Progenitor cell of endocrine pancreas (in vitro differentiated cells): Measurements from ENCODE around the gene ENPP1. TPM values are rescaled to one million over a fixed set of nuclear protein-coding genes. Genes with fewer than 3 reads are reported as not detected.

Experiments
- DNase-seq: peaks from one replicate; pipeline ENCODE4 v3.0.0; 2021; ENCODE audit warnings: low spot score; ENCODE audit not compliant: unreplicated experiment
- H3K27ac Mint-ChIP-seq: 2 replicates; pipeline ENCODE4 v1.8.0; 2021; ENCODE audit warnings: mild to moderate bottlenecking, moderate library complexity, mixed read lengths
- H3K27me3 Mint-ChIP-seq: 2 replicates; pipeline ENCODE4 v1.8.0; 2021; ENCODE audit warnings: mixed read lengths
- H3K36me3 Mint-ChIP-seq: 2 replicates; pipeline ENCODE4 v1.8.0; 2022; ENCODE audit warnings: mixed read lengths; ENCODE audit not compliant: insufficient read depth
- H3K4me1 Mint-ChIP-seq: 2 replicates; pipeline ENCODE4 v1.8.0; 2021; ENCODE audit warnings: low read depth, mixed read lengths
- H3K4me3 Mint-ChIP-seq: 2 replicates; pipeline ENCODE4 v1.8.0; 2021; ENCODE audit warnings: low read depth, mild to moderate bottlenecking, moderate library complexity, mixed read lengths
- H3K9me3 Mint-ChIP-seq: 2 replicates; pipeline ENCODE4 v1.8.0; 2021; ENCODE audit warnings: low read depth, mixed read lengths
- total RNA-seq: library from RNA; stranded (reverse); gene quantifications from 2 replicates; pipeline ENCODE4 v1.2.1, GENCODE V29; 2021
- TF ChIP-seq, protein P1 (sequence below): fragments of 200-600 bp; sonication (generic); IDR thresholded peaks from one replicate; pipeline ENCODE4 v1.5.0; 2021; ENCODE audit warnings: antibody characterized with exemption, mild to moderate bottlenecking; ENCODE audit not compliant: unreplicated experiment

ENPP1 gene
- total RNA-seq, 1 donor from 2014 or later = 2.4 TPM

DNA sequence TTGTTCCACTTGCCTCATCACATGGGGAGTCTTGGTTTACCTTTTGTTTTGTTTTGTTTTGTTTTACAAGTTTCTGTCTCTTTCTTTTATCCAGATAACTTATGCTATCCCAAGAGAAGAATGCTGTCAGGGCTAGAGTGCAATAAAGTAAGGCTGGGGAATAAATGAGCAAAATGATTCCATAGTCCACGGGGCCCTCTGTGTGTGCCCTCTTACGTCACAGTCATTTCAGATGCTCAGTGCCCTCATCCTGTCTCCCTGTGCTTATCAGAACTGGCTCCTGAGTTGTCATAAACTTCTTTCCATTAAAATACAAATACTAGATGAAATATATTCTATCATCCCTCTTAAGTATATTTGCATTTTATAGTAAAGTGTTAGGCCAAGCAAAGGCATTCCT, 30.8 kb upstream of the ENPP1 start:
- no peaks in the 10 kb centered on the region for H3K27me3 Mint-ChIP-seq

DNA sequence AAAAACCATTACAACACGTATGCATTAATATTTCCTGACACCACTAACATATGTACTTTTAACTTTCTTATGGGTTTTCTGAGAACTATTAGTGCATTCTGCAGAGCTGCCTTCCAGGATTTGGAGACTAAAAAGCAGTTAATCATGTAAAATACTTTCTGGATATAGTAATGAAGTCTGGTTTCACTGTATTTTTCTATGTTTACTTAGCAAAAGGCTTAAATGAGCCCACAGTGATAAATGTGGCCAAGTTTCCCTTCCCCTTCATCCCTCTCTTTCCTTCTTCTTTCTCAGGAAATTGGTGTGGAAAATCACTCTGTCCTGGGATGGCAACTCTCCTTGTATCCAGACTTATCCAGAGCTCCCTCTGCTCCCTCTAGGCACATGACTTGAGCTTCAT, 29.7 kb upstream of the ENPP1 start:
- Mint-ChIP-seq H3K9me3 (no peaks in the 10 kb centered on the region), H3K36me3 (no peaks in the 10 kb centered on the region), H3K4me1 (no peaks in the 10 kb centered on the region), H3K27ac (no peak overlapping the region), H3K4me3 (no peak overlapping the region), H3K27me3 (no peaks in the 10 kb centered on the region)
- TF ChIP-seq, protein P1, sequence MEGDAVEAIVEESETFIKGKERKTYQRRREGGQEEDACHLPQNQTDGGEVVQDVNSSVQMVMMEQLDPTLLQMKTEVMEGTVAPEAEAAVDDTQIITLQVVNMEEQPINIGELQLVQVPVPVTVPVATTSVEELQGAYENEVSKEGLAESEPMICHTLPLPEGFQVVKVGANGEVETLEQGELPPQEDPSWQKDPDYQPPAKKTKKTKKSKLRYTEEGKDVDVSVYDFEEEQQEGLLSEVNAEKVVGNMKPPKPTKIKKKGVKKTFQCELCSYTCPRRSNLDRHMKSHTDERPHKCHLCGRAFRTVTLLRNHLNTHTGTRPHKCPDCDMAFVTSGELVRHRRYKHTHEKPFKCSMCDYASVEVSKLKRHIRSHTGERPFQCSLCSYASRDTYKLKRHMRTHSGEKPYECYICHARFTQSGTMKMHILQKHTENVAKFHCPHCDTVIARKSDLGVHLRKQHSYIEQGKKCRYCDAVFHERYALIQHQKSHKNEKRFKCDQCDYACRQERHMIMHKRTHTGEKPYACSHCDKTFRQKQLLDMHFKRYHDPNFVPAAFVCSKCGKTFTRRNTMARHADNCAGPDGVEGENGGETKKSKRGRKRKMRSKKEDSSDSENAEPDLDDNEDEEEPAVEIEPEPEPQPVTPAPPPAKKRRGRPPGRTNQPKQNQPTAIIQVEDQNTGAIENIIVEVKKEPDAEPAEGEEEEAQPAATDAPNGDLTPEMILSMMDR = no peak
- no peak for DNase-seq

More for the DNA sequence above, 30.8 kb upstream of the ENPP1 start:
- Mint-ChIP-seq H3K27ac (no peak overlapping the region), H3K9me3 (no peaks in the 10 kb centered on the region), H3K4me3 (no peak overlapping the region), H3K4me1 (no peaks in the 10 kb centered on the region), H3K36me3 (no peaks in the 10 kb centered on the region)
- no peak for DNase-seq
- TF ChIP-seq, protein P1 = no peak

DNA sequence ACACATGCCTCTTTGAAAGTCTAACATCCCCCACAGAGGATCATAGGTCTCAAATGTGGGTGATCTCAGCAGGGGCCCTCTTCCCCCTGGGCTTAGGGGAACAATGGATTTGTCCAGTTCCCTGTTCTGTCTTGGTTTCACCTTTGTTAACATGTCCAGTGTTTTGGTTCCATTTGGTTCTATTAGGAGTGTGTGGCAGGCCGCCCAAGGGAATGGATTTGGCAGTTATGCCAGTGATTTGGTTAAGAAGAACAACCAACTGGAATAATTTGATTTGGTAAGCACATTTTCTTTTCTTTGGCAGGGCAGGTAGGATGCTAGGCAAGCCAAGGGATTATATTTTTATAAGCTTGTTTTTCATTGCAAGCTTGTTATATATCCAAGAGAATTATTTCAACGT, 28.5 kb upstream of the ENPP1 start:
- DNase-seq = no peak
- H3K36me3 Mint-ChIP-seq = no peaks in the 10 kb centered on the region
- H3K4me1 Mint-ChIP-seq = no peaks in the 10 kb centered on the region
- TF ChIP-seq, protein P1 = no peak
- H3K4me3 Mint-ChIP-seq = no peak overlapping the region
- no peak overlapping the region for H3K27ac Mint-ChIP-seq
- H3K27me3 Mint-ChIP-seq = no peaks in the 10 kb centered on the region
- no peaks in the 10 kb centered on the region for H3K9me3 Mint-ChIP-seq

DNA sequence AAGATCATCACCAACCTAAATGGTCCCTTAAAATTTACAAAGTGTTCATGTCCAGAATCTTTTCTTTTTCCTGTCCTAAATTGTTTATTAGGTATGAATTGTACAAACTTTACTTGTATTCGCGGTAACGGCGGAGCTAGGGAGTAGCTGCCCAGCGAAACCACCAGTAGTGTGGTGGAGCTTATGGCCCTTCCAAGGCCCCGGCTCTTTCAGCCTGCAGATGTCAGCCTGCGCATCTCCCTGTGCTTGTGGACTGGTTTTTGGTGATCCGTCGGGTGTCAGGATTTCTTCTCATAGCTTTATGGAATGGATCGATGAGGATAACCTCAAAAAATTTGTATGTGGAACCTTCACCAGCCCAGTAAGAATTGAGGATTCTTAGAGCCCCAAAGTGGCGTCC, 27.2 kb upstream of the ENPP1 start:
- H3K9me3 Mint-ChIP-seq = no peaks in the 10 kb centered on the region
- TF ChIP-seq, protein P1 = no peak
- no peak for DNase-seq

DNA sequence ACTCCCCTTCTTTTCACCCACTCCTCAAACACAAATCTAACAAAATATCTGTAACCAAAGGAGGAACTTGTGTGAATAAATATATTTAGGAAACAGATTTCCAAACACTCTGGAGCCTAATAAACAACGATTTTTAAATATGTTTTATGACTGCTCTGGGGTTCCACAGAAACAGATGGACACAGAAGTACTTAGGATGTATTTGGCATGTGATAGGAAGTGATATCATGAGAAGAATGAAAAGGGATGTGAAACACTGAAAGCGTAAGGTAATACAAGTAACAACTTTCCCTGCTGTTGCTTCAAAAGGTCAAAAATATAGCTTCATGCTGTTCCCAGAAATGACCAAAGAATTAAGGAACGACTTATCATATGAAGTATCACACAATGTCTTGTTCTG, 26.1 kb upstream of the ENPP1 start:
- Mint-ChIP-seq H3K36me3 (no peaks in the 10 kb centered on the region), H3K4me1 (no peaks in the 10 kb centered on the region), H3K27me3 (no peaks in the 10 kb centered on the region), H3K27ac (no peak overlapping the region), H3K4me3 (no peak overlapping the region), H3K9me3 (no peaks in the 10 kb centered on the region)
- DNase-seq = no peak
- TF ChIP-seq, protein P1 = no peak

More for the DNA sequence above, 27.2 kb upstream of the ENPP1 start:
- Mint-ChIP-seq H3K27ac (no peak overlapping the region), H3K27me3 (no peaks in the 10 kb centered on the region), H3K36me3 (no peaks in the 10 kb centered on the region), H3K4me3 (no peak overlapping the region), H3K4me1 (no peaks in the 10 kb centered on the region)
